ENCODE data around the gene RHOBTB3.
"Not testable (repeated sequence)": the region's sequence is repeated elsewhere in the genome, so short reads cannot be mapped to it uniquely, and the experiment has no call there.

GRCh38 chr5:95836971-95837370 is 105.8 kb downstream of the RHOBTB3 start:
- TF ChIP-seq CTCF, EP300, POLR2A (IDR thresholded peaks at IDR 0.05): not testable (repeated sequence)

All from stomach (tissue), 4 donors.